ENCODE measurements around the gene ATG10. TPM values are rescaled to one million over a fixed set of nuclear protein-coding genes. Genes with fewer than 3 reads are reported as not detected.

The ATG10 gene
- total and polyA plus RNA-seq, 2 of the 13 experiments (the other 11 are each of a cell fraction or from before 2014, with no cell fraction given), result 2.0 to 5.7 TPM

DNA sequence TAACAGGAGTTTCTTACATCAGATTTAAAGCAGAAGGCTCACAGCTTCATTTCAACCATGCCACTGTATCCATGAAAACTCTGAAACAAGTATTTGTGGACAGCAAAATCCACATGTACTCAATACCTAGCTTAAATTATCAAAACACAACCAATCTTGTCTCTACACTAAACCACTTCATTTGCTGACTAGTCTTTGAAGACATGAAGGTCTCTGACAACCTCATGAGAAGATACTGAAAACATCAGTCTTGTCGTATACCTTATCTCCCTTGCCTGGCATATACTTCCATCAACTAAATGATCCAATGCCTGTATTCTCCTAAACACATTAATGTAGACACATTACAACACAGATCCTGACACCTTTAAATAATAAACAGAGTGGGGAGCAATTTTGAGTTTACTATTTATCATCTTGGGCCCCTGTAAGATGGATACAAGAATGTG, 303.4 kb downstream of the ATG10 start (continued):
- TF ChIP-seq, protein P1, sequence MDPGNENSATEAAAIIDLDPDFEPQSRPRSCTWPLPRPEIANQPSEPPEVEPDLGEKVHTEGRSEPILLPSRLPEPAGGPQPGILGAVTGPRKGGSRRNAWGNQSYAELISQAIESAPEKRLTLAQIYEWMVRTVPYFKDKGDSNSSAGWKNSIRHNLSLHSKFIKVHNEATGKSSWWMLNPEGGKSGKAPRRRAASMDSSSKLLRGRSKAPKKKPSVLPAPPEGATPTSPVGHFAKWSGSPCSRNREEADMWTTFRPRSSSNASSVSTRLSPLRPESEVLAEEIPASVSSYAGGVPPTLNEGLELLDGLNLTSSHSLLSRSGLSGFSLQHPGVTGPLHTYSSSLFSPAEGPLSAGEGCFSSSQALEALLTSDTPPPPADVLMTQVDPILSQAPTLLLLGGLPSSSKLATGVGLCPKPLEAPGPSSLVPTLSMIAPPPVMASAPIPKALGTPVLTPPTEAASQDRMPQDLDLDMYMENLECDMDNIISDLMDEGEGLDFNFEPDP (CRISPR knock-in tag; conservative IDR thresholded peaks at IDR 0.05), result no peak

DNA sequence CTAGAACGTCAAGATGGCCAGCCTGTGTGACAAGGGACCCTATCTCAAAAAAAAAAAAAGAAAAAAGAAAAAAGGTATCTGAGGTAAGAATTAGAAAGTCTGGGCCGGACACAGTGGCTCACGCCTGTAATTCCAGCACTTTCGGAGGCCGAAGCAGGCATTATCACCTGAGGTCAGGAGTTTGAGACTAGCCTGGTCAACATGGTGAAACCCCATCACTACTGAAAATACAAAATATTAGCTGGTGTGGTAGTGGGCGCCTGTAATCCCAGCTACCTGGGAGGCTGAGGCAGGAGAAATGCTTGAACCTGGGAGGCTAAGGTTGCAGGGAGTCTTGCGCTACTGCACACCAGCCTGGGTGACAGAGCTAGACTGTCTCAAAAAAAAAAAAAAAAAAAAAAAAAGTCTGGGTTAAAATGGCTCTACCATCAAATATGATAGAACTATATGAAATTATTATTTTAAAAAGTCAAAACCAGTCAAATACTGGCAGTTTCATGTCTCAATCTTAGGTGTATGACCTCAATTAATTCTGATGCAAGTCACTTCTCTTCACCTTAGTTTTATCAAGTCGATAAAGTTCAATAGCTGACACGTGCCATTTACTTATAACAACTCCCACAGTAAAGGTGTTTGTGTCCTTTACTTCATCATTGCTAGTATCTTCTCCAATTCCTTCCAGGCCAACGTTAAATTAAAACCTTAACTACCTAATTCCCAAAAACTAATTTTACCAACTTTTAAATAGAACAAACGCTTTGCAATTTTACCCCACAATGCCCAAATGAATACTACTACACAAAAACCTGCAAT, 305.2 kb downstream of the ATG10 start:
- no peaks in the 10 kb centered on the region for H3K9me3 ChIP-seq (ENCODE audit: low read length)
- WGBS (ENCODE audit: low lambda C conversion rate), result 62% methylated on average over 11 of the region's 11 CpGs
- H4K20me1 ChIP-seq (ENCODE audit: insufficient read depth, low read length), result no peaks in the 10 kb centered on the region; the same call in 1 of the 2 replicates
- POLR2A ChIA-PET, result interaction anchor here (0.9 to 2.4 kb wide), 5 partner anchors 11 to 1287 kb away, joined by 3 to 12 read pairs (median 5); partner anchors contain the start of genes ATG10 and SSBP2
- no peak overlapping the region for H2AFZ ChIP-seq (ENCODE audit: low read length)
- H3K4me2 ChIP-seq (ENCODE audit: low read depth, low read length), result peak overlapping the region; percentile 85
- DNase-seq (ENCODE audit: low spot score), result no peak
- CTCF ChIA-PET (ENCODE audit: low intra/inter-chr PET ratio, low total read pairs), result no interaction called here
- intact Hi-C loops (cut with micrococcal nuclease; ENCODE audit: unreplicated experiment), result no loop called here
- H3K4me1 ChIP-seq (ENCODE audit: insufficient read depth, low read length), result peaks cover 42% of the 10 kb centered on the region
- peak overlapping the region; percentile 98 for H3K9ac ChIP-seq (ENCODE audit: insufficient read depth, low read depth, low read length)
- peaks cover 31% of the 10 kb centered on the region for H3K79me2 ChIP-seq (ENCODE audit: insufficient read depth, low read length)
- H3K27me3 ChIP-seq (ENCODE audit: control insufficient read depth in 1 of 2, insufficient read depth in 2 of 2, low read length in 2 of 2), result no peaks in the 10 kb centered on the region; a peak in 1 of 5 replicates
- TF ChIP-seq RORA (CRISPR knock-in tag; IDR thresholded peaks at IDR 0.05) (no peak), RBFOX2 (IDR thresholded peaks at IDR 0.05; ENCODE audit: low read depth, low read length) (peak; percentile 77), ZNF207 (IDR thresholded peaks at IDR 0.05; ENCODE audit: borderline replicate concordance) (no peak)
- TF ChIP-seq, protein P2, sequence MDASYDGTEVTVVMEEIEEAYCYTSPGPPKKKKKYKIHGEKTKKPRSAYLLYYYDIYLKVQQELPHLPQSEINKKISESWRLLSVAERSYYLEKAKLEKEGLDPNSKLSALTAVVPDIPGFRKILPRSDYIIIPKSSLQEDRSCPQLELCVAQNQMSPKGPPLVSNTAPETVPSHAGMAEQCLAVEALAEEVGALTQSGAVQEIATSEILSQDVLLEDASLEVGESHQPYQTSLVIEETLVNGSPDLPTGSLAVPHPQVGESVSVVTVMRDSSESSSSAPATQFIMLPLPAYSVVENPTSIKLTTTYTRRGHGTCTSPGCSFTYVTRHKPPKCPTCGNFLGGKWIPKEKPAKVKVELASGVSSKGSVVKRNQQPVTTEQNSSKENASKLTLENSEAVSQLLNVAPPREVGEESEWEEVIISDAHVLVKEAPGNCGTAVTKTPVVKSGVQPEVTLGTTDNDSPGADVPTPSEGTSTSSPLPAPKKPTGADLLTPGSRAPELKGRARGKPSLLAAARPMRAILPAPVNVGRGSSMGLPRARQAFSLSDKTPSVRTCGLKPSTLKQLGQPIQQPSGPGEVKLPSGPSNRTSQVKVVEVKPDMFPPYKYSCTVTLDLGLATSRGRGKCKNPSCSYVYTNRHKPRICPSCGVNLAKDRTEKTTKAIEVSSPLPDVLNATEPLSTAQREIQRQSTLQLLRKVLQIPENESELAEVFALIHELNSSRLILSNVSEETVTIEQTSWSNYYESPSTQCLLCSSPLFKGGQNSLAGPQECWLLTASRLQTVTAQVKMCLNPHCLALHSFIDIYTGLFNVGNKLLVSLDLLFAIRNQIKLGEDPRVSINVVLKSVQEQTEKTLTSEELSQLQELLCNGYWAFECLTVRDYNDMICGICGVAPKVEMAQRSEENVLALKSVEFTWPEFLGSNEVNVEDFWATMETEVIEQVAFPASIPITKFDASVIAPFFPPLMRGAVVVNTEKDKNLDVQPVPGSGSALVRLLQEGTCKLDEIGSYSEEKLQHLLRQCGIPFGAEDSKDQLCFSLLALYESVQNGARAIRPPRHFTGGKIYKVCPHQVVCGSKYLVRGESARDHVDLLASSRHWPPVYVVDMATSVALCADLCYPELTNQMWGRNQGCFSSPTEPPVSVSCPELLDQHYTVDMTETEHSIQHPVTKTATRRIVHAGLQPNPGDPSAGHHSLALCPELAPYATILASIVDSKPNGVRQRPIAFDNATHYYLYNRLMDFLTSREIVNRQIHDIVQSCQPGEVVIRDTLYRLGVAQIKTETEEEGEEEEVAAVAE (CRISPR knock-in tag; IDR thresholded peaks at IDR 0.05; ENCODE audit: borderline replicate concordance), result no peak
- peaks cover 11 to 23% of the 10 kb centered on the region in 2 experiments for H3K36me3 ChIP-seq (replicated peaks in 1 of 2; ENCODE audit: control insufficient read depth in 1 of 2, insufficient read depth in 2 of 2, low read length in 2 of 2)
- peak overlapping the region; percentile 77 to 94 (median 83) for H3K4me3 ChIP-seq (replicated peaks in 1 of 3; ENCODE audit: insufficient read depth in 1 of 3, low read depth in 2 of 3, low read length in 3 of 3)
- in situ Hi-C loops (cut with HindIII; ENCODE audit: extremely low pct_ligation_motif_present, low pct_unique_long_range_greater_than_20kb), result no loop called here
- FAIRE-seq, result no peak
- TSS peak; percentile 57 for BruUV-seq (replicated peaks)
- no peak for ATAC-seq
- peak overlapping the region; percentile 83 for H3K27ac ChIP-seq (ENCODE audit: extremely low read length, insufficient read depth, low read length)
